D721Med (cell line): ENCODE data around the gene LAG3.
A peak's percentile ranks its signal among the peaks of the same experiment; 100 is the strongest.

Experiments
- DNase-seq: peaks from one replicate; pipeline ENCODE4 v3.0.0; 2011; ENCODE audit warnings: low spot score; ENCODE audit not compliant: insufficient read length
- FAIRE-seq: peaks from 2 replicates; lab custom pipeline; 2011; peaks lifted over from hg19 to GRCh38; lab: Jason Lieb, UNC
- CTCF ChIP-seq: IDR thresholded peaks from 2 replicates; pipeline ENCODE4 v1.5.1; 2012; ENCODE audit warnings: mild to moderate bottlenecking, control low read depth; ENCODE audit not compliant: insufficient read depth; ENCODE audit errors: missing control alignments

The LAG3 gene

GRCh38 chr12:6764011-6764828 is 8.1 kb upstream of the LAG3 start:
- FAIRE-seq (peak; percentile 38), DNase-seq (peak; percentile 77)
- no peak for TF ChIP-seq CTCF

- TF ChIP-seq CTCF = no peak
- FAIRE-seq (no peak), DNase-seq (peak; percentile 1)
These were observed 7.2 kb upstream of the LAG3 start for GRCh38 chr12:6765048-6765633.

GRCh38 chr12:6765634-6766581 is 6.4 kb upstream of the LAG3 start, which contains the start of gene PTMS:
TSS of gene PTMS (plus strand) at chr12:6766363. CDS start at chr12:6766706, 343 bp downstream.
- no peak for TF ChIP-seq CTCF
- FAIRE-seq = no peak
- DNase-seq = peak; percentile 57

GRCh38 chr12:6766651-6767349 is 5.5 kb upstream of the LAG3 start:
- peak; percentile 25 for TF ChIP-seq CTCF
- DNase-seq (peak; percentile 8), FAIRE-seq (no peak)

- FAIRE-seq = no peak
- peak; percentile 11 for DNase-seq
- no peak for TF ChIP-seq CTCF
These were observed 4.7 kb upstream of the LAG3 start for GRCh38 chr12:6767353-6768319.
